ENCODE results near the gene RYR2. TPM values are rescaled to one million over a fixed set of nuclear protein-coding genes. Genes with fewer than 3 reads are reported as not detected.

RYR2 gene
- total RNA-seq, 3 donors from 2014 or later, result 0.16 to 0.59 (median 0.33) TPM

DNA sequence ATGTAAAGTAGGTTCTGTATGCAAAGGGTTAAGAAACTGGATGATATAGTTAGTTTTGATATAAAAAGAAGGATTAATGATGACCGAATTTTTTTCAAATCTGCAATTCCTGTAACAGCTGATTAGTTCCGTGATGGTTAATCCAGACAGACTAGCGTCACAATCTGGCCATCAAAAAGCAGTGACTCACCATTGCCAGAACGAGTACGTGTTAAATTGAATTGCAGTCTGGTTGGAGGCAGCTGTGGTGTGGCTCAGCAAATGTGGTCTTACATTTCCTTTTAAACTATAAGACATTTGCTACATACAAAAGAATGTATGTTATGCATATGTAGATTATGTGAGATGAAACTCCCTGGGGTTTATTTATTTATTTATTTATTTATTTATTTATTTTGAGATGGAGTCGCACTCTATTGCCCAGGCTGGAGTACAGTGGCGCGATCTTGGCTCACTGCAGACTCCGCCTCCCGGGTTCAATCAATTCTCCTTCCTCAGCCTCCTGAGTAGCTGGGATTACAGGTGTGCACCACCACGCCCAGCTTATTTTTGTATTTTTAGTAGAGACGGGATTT is 139.8 kb downstream of the RYR2 start:
- Histone ChIP-seq H3K27ac (no peak overlapping the region), H3K9me3 (no peaks in the 10 kb centered on the region), H3K4me3 (no peak overlapping the region), H3K27me3 (no peaks in the 10 kb centered on the region), H3K4me1 (no peaks in the 10 kb centered on the region), H3K36me3 (no peaks in the 10 kb centered on the region)
- TF ChIP-seq POLR2A (IDR thresholded peaks at IDR 0.05) (no peak), POLR2AphosphoS5 (IDR thresholded peaks at IDR 0.05) (no peak)
- TF ChIP-seq, protein P1, sequence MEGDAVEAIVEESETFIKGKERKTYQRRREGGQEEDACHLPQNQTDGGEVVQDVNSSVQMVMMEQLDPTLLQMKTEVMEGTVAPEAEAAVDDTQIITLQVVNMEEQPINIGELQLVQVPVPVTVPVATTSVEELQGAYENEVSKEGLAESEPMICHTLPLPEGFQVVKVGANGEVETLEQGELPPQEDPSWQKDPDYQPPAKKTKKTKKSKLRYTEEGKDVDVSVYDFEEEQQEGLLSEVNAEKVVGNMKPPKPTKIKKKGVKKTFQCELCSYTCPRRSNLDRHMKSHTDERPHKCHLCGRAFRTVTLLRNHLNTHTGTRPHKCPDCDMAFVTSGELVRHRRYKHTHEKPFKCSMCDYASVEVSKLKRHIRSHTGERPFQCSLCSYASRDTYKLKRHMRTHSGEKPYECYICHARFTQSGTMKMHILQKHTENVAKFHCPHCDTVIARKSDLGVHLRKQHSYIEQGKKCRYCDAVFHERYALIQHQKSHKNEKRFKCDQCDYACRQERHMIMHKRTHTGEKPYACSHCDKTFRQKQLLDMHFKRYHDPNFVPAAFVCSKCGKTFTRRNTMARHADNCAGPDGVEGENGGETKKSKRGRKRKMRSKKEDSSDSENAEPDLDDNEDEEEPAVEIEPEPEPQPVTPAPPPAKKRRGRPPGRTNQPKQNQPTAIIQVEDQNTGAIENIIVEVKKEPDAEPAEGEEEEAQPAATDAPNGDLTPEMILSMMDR (IDR thresholded peaks at IDR 0.05), result no peak
- no peak for DNase-seq (ENCODE audit: low spot score in 2 of 2)
- intact Hi-C loops (cut with DNase I; ENCODE audit: low total_unique reads), result no loop called here

DNA sequence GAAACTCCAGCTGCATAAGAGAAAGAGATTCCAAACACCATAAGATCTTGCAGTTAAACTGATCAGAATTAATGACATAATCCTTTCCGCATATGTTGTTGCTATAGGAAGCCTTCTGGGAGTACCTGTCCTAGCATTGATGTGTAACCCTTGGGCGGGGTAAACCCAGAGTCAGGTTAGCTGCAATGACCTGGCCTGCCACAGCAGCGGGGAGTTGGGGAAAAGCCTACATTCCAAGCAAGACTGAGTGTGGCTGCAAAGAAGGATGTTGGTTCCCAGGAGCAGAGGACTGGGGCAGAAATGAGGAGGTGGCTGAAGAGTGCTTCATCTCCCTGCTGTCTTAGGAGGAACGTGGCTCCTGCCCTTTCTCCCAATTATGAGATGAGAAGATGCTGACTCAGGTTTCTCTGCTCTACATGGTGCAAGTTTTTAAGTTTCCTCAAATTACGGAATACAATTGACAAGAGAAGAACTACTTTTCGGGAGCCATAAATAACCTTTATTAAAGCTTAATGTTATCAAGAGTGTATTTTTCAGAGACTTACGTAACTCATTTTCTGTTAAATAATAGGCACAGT is 142.1 kb downstream of the RYR2 start:
- no peaks in the 10 kb centered on the region for H3K36me3 ChIP-seq
- H3K9me3 ChIP-seq, result no peaks in the 10 kb centered on the region
- H3K27ac ChIP-seq, result no peak overlapping the region
- intact Hi-C loops (cut with DNase I; ENCODE audit: low total_unique reads), result no loop called here
- no peak for DNase-seq (ENCODE audit: low spot score in 2 of 2)
- no peak overlapping the region for H3K4me3 ChIP-seq
- TF ChIP-seq, protein P1 (IDR thresholded peaks at IDR 0.05), result no peak
- TF ChIP-seq POLR2AphosphoS5 (IDR thresholded peaks at IDR 0.05), result no peak
- TF ChIP-seq POLR2A (IDR thresholded peaks at IDR 0.05), result no peak
- no peaks in the 10 kb centered on the region for H3K27me3 ChIP-seq
- H3K4me1 ChIP-seq, result no peaks in the 10 kb centered on the region

DNA sequence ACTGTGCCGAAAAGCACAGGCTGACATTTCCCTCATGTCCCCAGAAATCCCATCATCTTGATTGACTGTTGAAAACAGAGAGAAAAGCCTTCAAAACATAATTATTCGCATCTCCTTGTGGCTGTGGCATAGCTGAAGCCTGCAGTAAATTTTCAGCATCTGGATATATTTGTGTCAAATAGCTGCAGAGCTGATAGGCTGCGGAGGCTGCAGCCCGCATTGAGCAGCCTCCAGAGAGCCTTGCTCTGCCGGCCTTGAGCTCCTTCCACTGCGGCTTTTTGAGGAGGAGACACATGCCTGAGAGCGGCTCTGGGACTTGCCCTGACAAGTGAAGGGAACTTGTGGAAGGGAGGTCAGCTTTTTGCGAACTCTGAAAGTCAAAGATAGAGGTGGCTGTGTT is 144.7 kb downstream of the RYR2 start:
- H3K36me3 ChIP-seq, result no peaks in the 10 kb centered on the region
- no peak for TF ChIP-seq POLR2AphosphoS5 (IDR thresholded peaks at IDR 0.05)
- TF ChIP-seq, protein P1 (IDR thresholded peaks at IDR 0.05), result no peak
- no peak for TF ChIP-seq POLR2A (IDR thresholded peaks at IDR 0.05)
- no peak for DNase-seq (ENCODE audit: low spot score in 2 of 2)
- no peaks in the 10 kb centered on the region for H3K27me3 ChIP-seq
- intact Hi-C loops (cut with DNase I; ENCODE audit: low total_unique reads), result no loop called here
- no peak overlapping the region for H3K27ac ChIP-seq
- no peaks in the 10 kb centered on the region for H3K9me3 ChIP-seq
- H3K4me1 ChIP-seq, result no peaks in the 10 kb centered on the region
- no peak overlapping the region for H3K4me3 ChIP-seq

DNA sequence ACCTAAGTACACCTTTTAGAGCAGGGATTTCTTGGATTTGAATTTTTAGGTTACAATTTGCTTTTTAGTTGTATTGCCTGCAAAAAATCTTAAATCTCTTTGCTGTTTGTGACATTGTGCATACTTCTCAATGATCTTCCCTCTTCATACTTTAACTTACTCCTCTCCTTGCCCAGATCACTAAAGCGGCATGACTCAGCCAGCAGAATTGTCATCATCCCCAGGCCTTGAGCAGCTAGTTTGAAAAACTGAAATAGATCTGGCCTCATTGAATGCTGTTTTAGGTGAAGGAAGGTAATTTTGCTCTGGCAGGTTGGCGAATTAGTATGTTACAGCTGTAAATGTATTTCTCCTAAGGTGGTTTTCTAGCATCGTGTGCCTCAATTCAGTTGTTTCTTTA is 145.9 kb downstream of the RYR2 start:
- no peak overlapping the region for H3K4me3 ChIP-seq
- no peak for DNase-seq (ENCODE audit: low spot score in 2 of 2)
- no peaks in the 10 kb centered on the region for H3K9me3 ChIP-seq
- intact Hi-C loops (cut with DNase I; ENCODE audit: low total_unique reads), result no loop called here
- no peaks in the 10 kb centered on the region for H3K27me3 ChIP-seq
- H3K36me3 ChIP-seq, result no peaks in the 10 kb centered on the region
- no peak overlapping the region for H3K27ac ChIP-seq
- H3K4me1 ChIP-seq, result no peaks in the 10 kb centered on the region
- TF ChIP-seq, protein P1 (IDR thresholded peaks at IDR 0.05), result no peak
- TF ChIP-seq POLR2AphosphoS5 (IDR thresholded peaks at IDR 0.05) (no peak), POLR2A (IDR thresholded peaks at IDR 0.05) (no peak)

DNA sequence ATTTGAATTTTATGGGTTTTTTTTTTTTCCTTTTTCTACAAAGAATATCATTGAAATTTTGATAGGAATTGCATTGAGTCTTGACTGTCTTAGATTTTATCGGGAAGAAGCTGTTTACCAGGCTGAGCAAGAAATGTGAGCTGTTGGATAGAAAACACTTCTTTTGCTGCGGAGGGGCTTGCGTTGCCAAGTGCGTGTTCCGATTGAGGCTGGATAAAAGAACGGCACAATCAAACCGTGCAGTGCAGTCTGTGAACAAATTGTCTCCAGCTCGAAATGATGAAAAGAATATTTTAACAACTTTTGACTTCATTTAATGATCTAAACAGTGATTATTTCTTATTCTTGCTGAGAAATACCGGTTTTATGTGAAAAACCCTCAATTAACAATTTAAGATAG is 149.4 kb downstream of the RYR2 start:
- no peak for DNase-seq (ENCODE audit: low spot score in 2 of 2)
- TF ChIP-seq POLR2A (IDR thresholded peaks at IDR 0.05), result no peak
- TF ChIP-seq, protein P1 (IDR thresholded peaks at IDR 0.05), result no peak
- TF ChIP-seq POLR2AphosphoS5 (IDR thresholded peaks at IDR 0.05), result no peak
- no peaks in the 10 kb centered on the region for H3K27me3 ChIP-seq
- no peak overlapping the region for H3K27ac ChIP-seq
- H3K4me1 ChIP-seq, result no peaks in the 10 kb centered on the region
- no peak overlapping the region for H3K4me3 ChIP-seq
- H3K9me3 ChIP-seq, result no peaks in the 10 kb centered on the region
- H3K36me3 ChIP-seq, result no peaks in the 10 kb centered on the region
- intact Hi-C loops (cut with DNase I; ENCODE audit: low total_unique reads), result no loop called here

Measured in breast epithelium (tissue), 4 donors.